GM12874 (cell line): ENCODE data around the gene CUL3.

Source experiments
- TF ChIP-seq, protein P1 (sequence below): IDR thresholded peaks from 2 replicates; pipeline ENCODE4 v1.5.1; 2011; ENCODE audit warnings: low read depth, mild to moderate bottlenecking, control low read depth, low read length, moderate library complexity; ENCODE audit not compliant: insufficient read depth

Gene CUL3

DNA sequence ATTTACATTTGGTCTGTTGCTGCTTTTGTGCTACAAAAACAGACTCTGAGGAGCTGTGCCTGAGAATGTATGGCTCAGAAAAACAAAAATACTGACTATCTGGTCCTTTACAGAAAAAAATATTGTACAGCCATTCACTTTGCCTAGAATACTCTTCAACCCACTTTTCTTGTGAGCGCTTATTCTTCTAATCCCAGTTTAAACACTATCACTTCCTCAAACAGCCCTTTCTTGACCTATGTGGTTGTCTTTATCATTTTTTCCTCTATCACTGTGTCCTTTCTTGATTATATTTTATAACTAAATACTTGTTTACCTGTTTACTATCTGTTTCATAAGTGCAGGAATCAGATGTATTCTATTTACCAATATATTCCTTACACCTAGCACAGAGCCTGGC lies 33.5 kb downstream of the CUL3 start:
- TF ChIP-seq, protein P1, sequence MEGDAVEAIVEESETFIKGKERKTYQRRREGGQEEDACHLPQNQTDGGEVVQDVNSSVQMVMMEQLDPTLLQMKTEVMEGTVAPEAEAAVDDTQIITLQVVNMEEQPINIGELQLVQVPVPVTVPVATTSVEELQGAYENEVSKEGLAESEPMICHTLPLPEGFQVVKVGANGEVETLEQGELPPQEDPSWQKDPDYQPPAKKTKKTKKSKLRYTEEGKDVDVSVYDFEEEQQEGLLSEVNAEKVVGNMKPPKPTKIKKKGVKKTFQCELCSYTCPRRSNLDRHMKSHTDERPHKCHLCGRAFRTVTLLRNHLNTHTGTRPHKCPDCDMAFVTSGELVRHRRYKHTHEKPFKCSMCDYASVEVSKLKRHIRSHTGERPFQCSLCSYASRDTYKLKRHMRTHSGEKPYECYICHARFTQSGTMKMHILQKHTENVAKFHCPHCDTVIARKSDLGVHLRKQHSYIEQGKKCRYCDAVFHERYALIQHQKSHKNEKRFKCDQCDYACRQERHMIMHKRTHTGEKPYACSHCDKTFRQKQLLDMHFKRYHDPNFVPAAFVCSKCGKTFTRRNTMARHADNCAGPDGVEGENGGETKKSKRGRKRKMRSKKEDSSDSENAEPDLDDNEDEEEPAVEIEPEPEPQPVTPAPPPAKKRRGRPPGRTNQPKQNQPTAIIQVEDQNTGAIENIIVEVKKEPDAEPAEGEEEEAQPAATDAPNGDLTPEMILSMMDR, result no peak

DNA sequence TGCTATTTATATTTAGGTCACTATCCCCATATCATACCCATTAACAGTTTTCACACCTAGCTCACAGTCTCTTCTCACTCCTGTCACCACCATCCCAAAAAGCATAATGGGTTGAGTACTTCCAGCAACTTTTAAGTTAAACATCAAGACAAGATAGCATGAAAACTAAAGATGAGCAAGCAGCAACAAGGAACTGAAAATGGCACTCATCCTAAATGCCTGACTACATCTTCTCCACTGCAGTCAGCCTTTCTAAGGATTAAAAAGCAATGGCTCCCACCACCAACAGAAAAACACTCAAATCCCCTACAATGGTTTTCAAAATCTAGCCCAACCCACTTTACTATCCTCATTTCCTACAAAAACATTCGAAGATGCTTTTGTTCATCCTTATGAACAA lies 38.2 kb downstream of the CUL3 start:
- TF ChIP-seq, protein P1, result no peak

DNA sequence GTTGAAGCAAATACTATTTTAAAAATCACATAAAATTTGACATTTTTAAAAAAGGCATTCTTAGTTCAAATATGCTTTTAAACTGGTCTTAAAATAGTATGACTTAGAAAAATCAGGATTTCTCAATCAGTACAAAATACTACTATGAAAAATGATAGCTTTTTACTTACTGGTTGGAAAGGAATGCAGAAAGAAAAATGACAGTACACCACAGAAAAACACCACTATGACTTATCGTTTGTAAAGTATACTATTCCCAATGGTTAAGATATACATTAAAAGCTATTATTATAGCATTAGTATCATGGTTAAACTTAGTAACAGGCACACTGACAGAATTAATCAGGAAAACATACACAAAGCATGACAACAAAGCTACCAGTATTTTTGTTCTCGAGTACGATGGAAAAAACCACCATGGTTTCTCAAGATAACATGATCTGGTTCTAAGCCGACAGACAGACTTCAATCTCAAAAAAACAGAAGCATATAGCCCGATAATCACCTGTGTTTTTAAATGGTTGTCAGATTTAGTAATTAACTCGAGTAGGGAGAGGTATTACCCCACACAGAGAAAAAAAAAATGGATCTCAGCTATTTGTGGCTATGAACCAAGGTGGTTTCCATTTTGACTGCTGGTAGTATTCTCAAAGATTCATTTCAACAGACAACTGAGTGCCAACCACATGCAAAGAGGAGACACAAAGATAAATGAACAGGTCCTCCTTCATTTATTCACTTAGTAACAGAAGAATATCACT lies 39.1 kb downstream of the CUL3 start:
- TF ChIP-seq, protein P1, result no peak

DNA sequence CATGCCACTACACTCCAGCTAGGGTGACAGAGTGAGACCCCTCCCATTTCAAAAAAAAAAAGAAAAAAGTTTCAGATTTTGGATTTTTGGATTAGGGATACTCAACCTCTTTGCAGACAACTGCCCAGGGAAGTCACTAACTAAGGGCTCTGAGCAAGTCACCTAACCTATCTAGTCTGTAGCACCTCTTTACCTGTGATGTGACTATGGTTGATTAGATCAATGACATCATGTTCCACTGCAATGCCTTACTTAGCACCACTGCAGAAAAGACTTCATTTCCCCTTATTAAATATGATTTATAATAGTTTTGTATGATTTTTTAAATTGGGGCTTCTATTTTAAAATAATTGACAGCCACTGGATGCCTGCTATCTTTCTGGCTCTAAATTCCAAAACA lies 41.2 kb downstream of the CUL3 start:
- TF ChIP-seq, protein P1, result no peak

DNA sequence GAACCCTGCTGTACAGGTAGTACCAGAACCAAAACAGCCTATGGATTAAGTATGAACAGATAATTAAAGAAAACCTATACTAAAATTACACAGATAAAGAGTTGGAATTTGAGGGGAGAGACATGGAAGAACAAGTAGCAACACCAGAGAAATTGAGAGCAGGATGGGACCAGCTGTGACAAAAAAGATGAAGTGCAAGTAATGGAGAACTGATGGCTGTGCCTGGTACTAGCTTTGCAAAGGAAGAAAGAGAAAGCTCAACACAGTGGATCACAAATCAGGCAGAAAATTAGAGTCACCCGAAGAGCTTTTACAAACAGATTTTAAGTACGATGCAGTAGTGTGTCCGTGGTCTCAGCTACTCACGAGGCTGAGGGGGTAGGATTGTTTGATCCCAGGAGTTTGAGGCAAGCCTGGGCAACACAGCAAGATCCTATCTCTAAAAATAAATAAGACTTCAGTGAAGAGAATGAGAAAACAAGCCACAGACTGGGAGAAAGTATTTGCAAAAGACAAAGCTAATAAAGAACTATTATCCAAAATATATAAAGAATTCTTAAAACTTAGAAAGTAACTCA lies 46.5 kb downstream of the CUL3 start:
- TF ChIP-seq, protein P1, result no peak

DNA sequence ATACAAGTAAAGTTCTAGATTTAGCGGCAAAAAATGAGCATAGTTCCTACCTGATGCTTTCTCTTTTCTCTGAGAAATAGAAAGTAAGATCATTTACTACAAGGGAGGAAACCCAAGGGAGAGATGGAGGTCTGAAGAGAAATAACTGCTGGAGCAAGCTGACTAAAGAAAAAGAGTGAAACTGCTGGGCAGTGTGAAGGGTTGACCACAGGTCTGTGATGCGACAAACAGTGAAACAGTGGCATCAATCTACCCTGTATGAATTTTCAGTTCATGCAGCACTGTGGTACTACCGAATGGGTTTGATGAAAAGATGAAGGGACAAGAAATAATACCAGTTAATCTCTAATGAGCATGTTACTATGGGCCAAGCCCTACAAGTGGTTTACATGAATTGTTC lies 52.2 kb downstream of the CUL3 start:
- TF ChIP-seq, protein P1, result no peak

DNA sequence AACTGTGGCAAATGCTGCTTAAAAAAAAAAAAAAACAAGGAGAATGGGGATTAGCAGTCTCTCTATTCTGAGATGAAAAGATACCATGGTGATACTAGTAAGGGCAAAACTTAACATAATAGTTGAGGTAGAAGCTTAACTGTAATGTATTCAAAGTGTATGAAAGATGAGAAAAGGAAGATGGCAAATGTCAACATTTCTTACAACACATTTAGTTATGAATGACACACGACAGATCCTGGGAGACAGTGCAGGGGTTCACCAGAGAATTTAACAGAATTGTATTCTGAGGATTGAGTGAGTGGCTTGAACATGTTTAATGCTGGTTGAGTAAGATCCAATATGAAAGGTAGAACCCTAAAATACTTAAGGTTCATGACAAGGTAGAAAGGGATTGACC lies 52.7 kb downstream of the CUL3 start:
- TF ChIP-seq, protein P1, result no peak
